Neuronal stem cell (in vitro differentiated cells): ENCODE measurements around the gene TRIB2.

Experiments used
- DNase-seq: peaks from one replicate; pipeline ENCODE4 v3.0.0-alpha.2; 2013; ENCODE audit warnings: low spot score
- H2AFZ ChIP-seq: one replicate; pipeline ENCODE4 v1.6.1; 2013; ENCODE audit warnings: mild to moderate bottlenecking, low read length, inconsistent platforms
- H2AK5ac ChIP-seq: 2 replicates; pipeline ENCODE4 v1.6.1; 2013; ENCODE audit warnings: low read depth, mild to moderate bottlenecking, inconsistent platforms, low read length, moderate library complexity, mixed read lengths
- H2BK120ac ChIP-seq: 2 replicates; pipeline ENCODE4 v1.6.1; 2013; ENCODE audit warnings: low read depth, mild to moderate bottlenecking, inconsistent platforms, low read length, moderate library complexity, mixed read lengths
- H2BK12ac ChIP-seq: one replicate; pipeline ENCODE4 v1.6.1; 2013; ENCODE audit warnings: low read length, inconsistent platforms
- H2BK15ac ChIP-seq: 2 replicates; pipeline ENCODE4 v1.6.1; 2013; ENCODE audit warnings: mild to moderate bottlenecking, low read length, inconsistent platforms, mixed read lengths
- H2BK5ac ChIP-seq: one replicate; pipeline ENCODE4 v1.6.1; 2013; ENCODE audit warnings: inconsistent platforms, mild to moderate bottlenecking, low read length, moderate library complexity
- H3K14ac ChIP-seq: one replicate; pipeline ENCODE4 v1.6.1; 2013; ENCODE audit warnings: low read length, inconsistent platforms
- H3K18ac ChIP-seq: 2 replicates; pipeline ENCODE4 v1.6.1; 2013; ENCODE audit warnings: low read length, inconsistent platforms
- H3K23ac ChIP-seq: 2 replicates; pipeline ENCODE4 v1.6.1; 2013; ENCODE audit warnings: low read depth, mild to moderate bottlenecking, mixed read lengths, low read length, inconsistent platforms; ENCODE audit not compliant: poor library complexity
- H3K27ac ChIP-seq: replicated peaks from 3 replicates; pipeline ENCODE4 v1.5.1; 2013; ENCODE audit warnings: low read length, inconsistent platforms
- H3K27me3 ChIP-seq, 3 experiments: 2 replicates each; pipeline ENCODE4 v1.6.1; 2013; ENCODE audit warnings: low read length in 3 of 3, mild to moderate bottlenecking in 2 of 3, inconsistent platforms in 1 of 3, low read depth in 1 of 3, mixed read lengths in 1 of 3, moderate library complexity in 1 of 3; ENCODE audit not compliant: control insufficient read depth in 3 of 3, insufficient read depth in 3 of 3
- H3K36me3 ChIP-seq, 2 donors: replicated peaks in 1 of 2; 2 replicates each; pipeline ENCODE4 v1.6.1; 2013; ENCODE audit warnings: low read length in 2 of 2; ENCODE audit not compliant: control insufficient read depth in 2 of 2, insufficient read depth in 2 of 2
- H3K4ac ChIP-seq: 2 replicates; pipeline ENCODE4 v1.6.1; 2013; ENCODE audit warnings: inconsistent platforms, mild to moderate bottlenecking, low read length, moderate library complexity
- H3K4me1 ChIP-seq, 2 donors: 1 replicate in 1 of 2; 2 replicates in 1 of 2; pipeline ENCODE4 v1.6.1; 2013; ENCODE audit warnings: low read length in 2 of 2, low read depth in 1 of 2; ENCODE audit not compliant: control insufficient read depth in 2 of 2, insufficient read depth in 1 of 2
- H3K4me2 ChIP-seq: one replicate; pipeline ENCODE4 v1.6.1; 2013; ENCODE audit warnings: mild to moderate bottlenecking, low read length, inconsistent platforms; ENCODE audit not compliant: insufficient read depth, poor library complexity, severe bottlenecking
- H3K4me3 ChIP-seq, 2 donors: 2 replicates each; pipeline ENCODE4 v1.5.1; 2013; ENCODE audit warnings: low read length in 2 of 2, mild to moderate bottlenecking in 2 of 2, inconsistent platforms in 1 of 2, moderate library complexity in 1 of 2
- H3K79me1 ChIP-seq: one replicate; pipeline ENCODE4 v1.6.1; 2013; ENCODE audit warnings: low read depth, mild to moderate bottlenecking, inconsistent platforms, low read length, moderate library complexity
- H3K9ac ChIP-seq: one replicate; pipeline ENCODE4 v1.6.1; 2013; ENCODE audit warnings: mild to moderate bottlenecking, low read depth, low read length, inconsistent platforms; ENCODE audit not compliant: poor library complexity
- H3K9me3 ChIP-seq, 2 donors: replicated peaks in 1 of 2; 2 replicates each; pipeline versions ENCODE3 to v1.6.1; 2013; ENCODE audit warnings: low read length in 2 of 2, mild to moderate bottlenecking in 2 of 2, inconsistent platforms in 1 of 2, low read depth in 1 of 2, mixed read lengths in 1 of 2, moderate library complexity in 1 of 2; ENCODE audit not compliant: control insufficient read depth in 2 of 2, insufficient read depth in 1 of 2
- H4K8ac ChIP-seq: one replicate; pipeline ENCODE4 v1.6.1; 2013; ENCODE audit warnings: low read depth, mild to moderate bottlenecking, inconsistent platforms, low read length, moderate library complexity
- H4K91ac ChIP-seq: one replicate; pipeline ENCODE4 v1.6.1; 2013; ENCODE audit warnings: low read length, low read depth, mild to moderate bottlenecking, inconsistent platforms; ENCODE audit not compliant: poor library complexity
- WGBS, 2 donors: extraction: QIAGEN DNeasy Blood & Tissue Kit; methylation state at CpG; one replicate each; pipeline ENCODE4 v1.1.7; 2013; ENCODE audit warnings: missing lambda C conversion rate in 2 of 2, mixed read lengths in 1 of 2; ENCODE audit not compliant: insufficient read length in 2 of 2, insufficient replicate concordance in 1 of 2; ENCODE audit errors: extremely low coverage in 2 of 2; 5-methylcytosine and 5-hydroxymethylcytosine counted together
- small RNA-seq: library from polyadenylated mRNA; stranded (forward); fragments of <200 nt; extraction: miRNeasy Mini kit (QIAGEN cat#:217004); gene quantifications from one replicate; pipeline ENCODE3, GENCODE V24; 2013; ENCODE audit not compliant: insufficient read depth

Gene TRIB2

DNA sequence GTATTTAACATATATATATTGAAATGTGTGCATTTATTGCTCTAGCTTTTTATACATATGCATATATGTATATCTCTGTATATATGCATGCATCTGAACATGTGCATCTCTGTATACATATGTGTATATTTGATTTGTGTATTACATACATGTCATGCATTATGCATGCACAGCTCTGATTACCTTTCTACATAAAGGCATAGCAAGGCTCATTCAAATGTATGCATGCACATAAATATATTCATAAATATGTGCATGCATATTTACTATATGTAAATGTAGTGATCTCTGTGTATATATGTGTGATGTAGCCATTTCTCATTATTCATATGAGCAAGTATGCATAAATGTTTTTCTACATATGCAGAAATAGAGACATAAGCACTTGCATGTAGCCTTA, 64.6 kb downstream of the TRIB2 start:
- Histone ChIP-seq H3K14ac (no peak overlapping the region), H4K8ac (no peak overlapping the region), H2AK5ac (no peak overlapping the region), H3K23ac (no peak overlapping the region), H4K91ac (no peak overlapping the region), H3K4ac (no peak overlapping the region), H2BK120ac (no peak overlapping the region), H3K4me2 (no peak overlapping the region), H3K36me3 (no peaks in the 10 kb centered on the region), H2AFZ (no peak overlapping the region), H3K4me1 (no peaks in the 10 kb centered on the region), H3K27ac (no peak overlapping the region), H2BK15ac (no peak overlapping the region), H3K9me3 (peaks cover 0 to 7% of the 10 kb centered on the region in 2 donors), H3K79me1 (no peaks in the 10 kb centered on the region), H3K4me3 (no peak overlapping the region), H3K18ac (no peak overlapping the region), H2BK12ac (no peak overlapping the region), H3K9ac (no peak overlapping the region), H2BK5ac (no peak overlapping the region), H3K27me3 (no peaks in the 10 kb centered on the region)
- DNase-seq = no peak

DNA sequence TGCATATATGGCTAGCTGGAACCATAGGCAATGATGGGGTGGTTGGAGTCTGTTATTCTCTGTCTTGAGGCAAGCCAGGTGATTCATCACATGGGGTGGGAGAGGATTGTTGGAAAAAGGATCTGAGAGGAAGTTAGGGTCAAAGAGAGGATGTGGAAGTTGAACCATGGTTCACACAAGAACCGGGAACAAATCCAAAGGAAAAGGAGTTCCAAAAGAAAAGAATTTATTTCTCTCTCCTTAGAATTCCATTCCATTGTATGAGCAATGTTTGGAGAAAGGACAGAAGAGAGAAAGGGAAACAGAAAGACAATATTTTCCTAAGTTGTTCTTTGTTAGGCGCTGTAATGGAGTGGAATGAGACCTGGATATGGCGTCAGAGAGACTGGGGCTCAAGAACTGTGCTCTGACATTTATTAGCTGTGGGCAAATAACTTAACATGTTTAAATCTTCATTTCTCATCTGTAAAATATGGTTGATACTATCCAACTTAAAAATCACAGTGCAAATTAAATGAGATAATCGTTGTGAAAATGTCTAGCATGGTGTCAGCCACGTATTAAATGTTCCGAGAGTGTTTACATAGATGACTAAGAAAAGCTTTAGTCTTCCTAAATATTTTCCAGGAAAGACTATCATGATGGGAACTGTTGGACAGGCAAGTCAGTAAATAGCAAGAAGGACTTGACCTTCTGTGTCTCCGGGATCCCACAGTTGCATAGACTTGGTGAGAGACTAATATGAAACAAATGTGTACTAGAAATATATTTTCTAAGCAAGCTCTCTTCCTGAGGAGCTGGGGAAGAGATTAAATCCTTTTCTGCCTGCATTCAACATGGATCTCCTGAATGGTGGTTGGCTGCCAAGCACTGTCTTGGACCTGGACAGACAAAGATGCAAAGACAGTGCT, 71.4 kb downstream of the TRIB2 start:
- Histone ChIP-seq H3K4me2 (no peak overlapping the region), H2AK5ac (no peak overlapping the region), H4K91ac (no peak overlapping the region), H4K8ac (no peak overlapping the region), H3K4me3 (no peak overlapping the region), H3K14ac (no peak overlapping the region), H2BK12ac (no peak overlapping the region), H3K4ac (no peak overlapping the region), H3K27me3 (no peaks in the 10 kb centered on the region), H2BK5ac (no peak overlapping the region), H3K9me3 (peaks cover 0 to 7% of the 10 kb centered on the region in 2 donors), H2BK120ac (no peak overlapping the region), H3K18ac (no peak overlapping the region), H3K79me1 (no peaks in the 10 kb centered on the region), H2AFZ (no peak overlapping the region), H3K27ac (no peak overlapping the region), H3K9ac (no peak overlapping the region), H3K36me3 (no peaks in the 10 kb centered on the region), H2BK15ac (no peak overlapping the region), H3K23ac (no peak overlapping the region), H3K4me1 (no peaks in the 10 kb centered on the region)
- WGBS, 2 donors = no CpG with 5 or more reads among the region's 7 CpGs
- DNase-seq = no peak

DNA sequence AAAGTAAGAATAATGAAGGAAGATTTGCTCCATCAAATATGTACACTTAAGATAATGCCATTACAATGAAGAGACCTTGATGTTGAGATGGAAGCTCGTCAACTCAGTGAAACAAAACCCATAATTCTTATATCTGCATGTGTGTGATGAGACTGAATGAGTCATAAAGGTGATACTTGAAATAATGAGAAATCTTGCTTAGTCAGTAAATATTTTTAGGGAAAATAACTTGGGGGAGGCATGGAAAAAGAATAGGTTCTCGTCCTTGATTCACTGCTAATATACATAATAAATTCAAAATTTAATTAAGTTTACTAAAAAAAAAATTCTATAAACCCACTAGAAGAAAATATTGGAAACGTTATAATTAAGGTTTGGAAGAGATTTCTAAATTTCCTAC, 75.2 kb downstream of the TRIB2 start:
- Histone ChIP-seq H4K91ac (no peak overlapping the region), H2BK15ac (no peak overlapping the region), H3K14ac (no peak overlapping the region), H2BK5ac (no peak overlapping the region), H3K4ac (no peak overlapping the region), H2BK12ac (no peak overlapping the region), H3K9ac (no peak overlapping the region), H3K27ac (no peak overlapping the region), H3K4me3 (no peak overlapping the region), H3K18ac (no peak overlapping the region), H2BK120ac (no peak overlapping the region), H2AFZ (no peak overlapping the region), H3K4me1 (peaks cover 4 to 6% of the 10 kb centered on the region in 2 donors), H2AK5ac (no peak overlapping the region), H3K4me2 (no peak overlapping the region), H3K23ac (no peak overlapping the region), H3K36me3 (no peaks in the 10 kb centered on the region), H3K27me3 (no peaks in the 10 kb centered on the region), H4K8ac (no peak overlapping the region), H3K79me1 (no peaks in the 10 kb centered on the region), H3K9me3 (no peaks in the 10 kb centered on the region)
- no peak for DNase-seq
- WGBS, 2 donors = no CpG with 5 or more reads among the region's 3 CpGs

Small RNA genes within 50 kb of the gene (small RNA-seq; reads per million reads assigned to genes)
- gene MIR3125 = 9.5 reads per million, percentile 54 among the genes with 10 or more reads in this experiment
